Measurements from ENCODE around the gene GDAP2.

DNA sequence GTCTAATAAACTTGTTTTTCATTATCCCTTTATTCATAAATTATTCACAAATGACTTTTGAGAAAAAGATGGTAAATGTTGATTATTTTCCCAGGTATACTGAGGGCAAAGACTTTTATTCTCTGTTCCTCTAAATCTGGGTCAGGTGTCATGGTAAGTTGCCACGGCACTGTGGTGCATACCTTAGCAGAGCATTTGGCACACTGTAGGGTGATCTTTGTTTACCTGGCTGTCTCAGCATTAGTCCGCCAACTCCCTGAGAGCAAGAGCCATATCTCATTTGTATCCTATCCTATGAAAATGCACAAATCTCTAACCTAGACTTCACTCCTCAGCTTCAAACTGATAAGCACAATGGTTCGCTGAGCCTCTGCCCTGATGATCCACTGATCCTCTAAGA is 24.9 kb downstream of the GDAP2 start:
- TF ChIP-seq CTCF (IDR thresholded peaks at IDR 0.05) = no peak
- no peak for TF ChIP-seq POLR2A (IDR thresholded peaks at IDR 0.05)

All from uterus (tissue), 2 donors.